ENCODE results near the gene LRRC3.

LRRC3 gene

GRCh38 chr21:44511219-44511937 is 56.1 kb downstream of the LRRC3 start:
- H3K9me3 ChIP-seq (ENCODE audit: insufficient read depth, low read depth, low read length), result no peaks in the 10 kb centered on the region
- H3K27ac ChIP-seq (ENCODE audit: low read depth, low read length), result no peak overlapping the region
- no peak overlapping the region; the same call in 1 of the 2 replicates for H3K9ac ChIP-seq (ENCODE audit: low read depth, low read length)
- H3K4me1 ChIP-seq (ENCODE audit: insufficient read depth, low read length), result peaks cover 3% of the 10 kb centered on the region; the same call in 1 of the 2 replicates
- 94% methylated on average over 11 of the region's 11 CpGs for WGBS
- H3K36me3 ChIP-seq (ENCODE audit: insufficient read depth, low read length), result no peaks in the 10 kb centered on the region
- no peak overlapping the region for H3K4me3 ChIP-seq (ENCODE audit: low read length)
- H3K27me3 ChIP-seq (ENCODE audit: insufficient read depth, low read length), result no peaks in the 10 kb centered on the region
